ENCODE measurements around the gene FREM3.

FREM3 gene

DNA sequence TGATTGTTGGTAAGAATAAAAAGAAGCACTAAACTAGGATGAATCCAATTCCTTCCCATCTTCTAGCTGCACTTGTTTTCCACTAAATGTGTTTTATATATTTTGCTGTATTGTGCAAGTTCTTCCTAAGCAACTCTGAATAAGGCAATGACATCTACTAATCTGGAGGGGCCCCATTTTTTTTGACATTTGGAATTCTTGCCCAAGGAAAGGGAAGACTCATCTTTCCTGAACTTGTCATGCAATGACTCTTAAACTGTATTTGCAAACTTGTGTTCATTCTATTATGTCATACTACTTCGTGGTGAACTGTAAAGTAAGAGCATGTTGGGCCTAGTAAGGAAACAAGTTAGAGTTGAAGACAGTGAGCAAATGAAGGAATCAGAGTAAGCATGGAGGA is 45.9 kb downstream of the FREM3 start:
- FAIRE-seq (no peak), DNase-seq (ENCODE audit: insufficient read length) (no peak)
- TF ChIP-seq TAF1 (IDR thresholded peaks at IDR 0.05; ENCODE audit: borderline replicate concordance, low read depth, low read length) (no peak), POLR2AphosphoS5 (IDR thresholded peaks at IDR 0.05; ENCODE audit: low read depth, low read length) (no peak), POLR2A (IDR thresholded peaks at IDR 0.05; ENCODE audit: low read depth, low read length) (no peak)

DNA sequence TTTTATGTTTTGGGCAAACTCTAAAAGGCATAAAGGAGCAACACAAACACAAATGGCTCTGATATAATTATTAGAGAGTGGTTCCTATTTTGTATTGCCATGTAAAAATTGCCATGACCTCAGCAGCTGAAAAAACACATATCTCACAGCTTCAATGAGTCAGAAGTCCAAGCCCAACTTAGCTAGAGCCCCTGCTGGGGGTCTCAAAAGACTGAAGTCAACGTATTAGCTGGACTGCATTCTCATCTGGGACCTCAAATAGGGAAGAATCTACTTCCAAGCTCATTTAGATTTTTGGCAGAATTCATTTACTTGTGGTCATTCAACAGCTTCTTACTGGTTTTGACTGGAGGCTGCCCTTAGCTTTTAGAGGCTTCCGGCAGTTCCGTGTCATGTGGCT is 47.4 kb downstream of the FREM3 start:
- FAIRE-seq (no peak), DNase-seq (ENCODE audit: insufficient read length) (no peak)
- TF ChIP-seq POLR2A (IDR thresholded peaks at IDR 0.05; ENCODE audit: low read depth, low read length): no peak

DNA sequence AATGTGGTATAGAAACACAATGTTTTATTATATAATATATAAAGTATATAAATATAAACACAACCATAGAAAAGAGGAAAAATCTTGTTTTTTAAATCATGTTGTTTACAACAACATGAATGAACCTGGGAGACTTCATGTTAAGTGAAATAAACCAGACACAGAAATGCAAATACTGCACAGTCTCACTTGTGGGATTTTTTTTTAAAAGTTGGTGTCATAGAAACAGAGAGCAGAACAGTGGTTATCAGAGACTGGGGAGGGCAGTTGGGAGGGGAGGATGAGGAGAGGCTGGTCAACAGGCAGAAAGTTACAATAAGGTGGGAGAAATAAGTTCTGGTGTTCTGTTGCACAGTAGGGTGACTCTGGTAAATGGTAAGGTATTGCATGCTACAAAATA is 57.1 kb downstream of the FREM3 start:
- DNase-seq (ENCODE audit: insufficient read length) (no peak), FAIRE-seq (no peak)
- no peak for TF ChIP-seq POLR2A (IDR thresholded peaks at IDR 0.05; ENCODE audit: low read depth, low read length)
- no peak for TF ChIP-seq POLR2AphosphoS5 (IDR thresholded peaks at IDR 0.05; ENCODE audit: low read depth, low read length)
- TF ChIP-seq TAF1 (IDR thresholded peaks at IDR 0.05; ENCODE audit: borderline replicate concordance, low read depth, low read length): no peak

DNA sequence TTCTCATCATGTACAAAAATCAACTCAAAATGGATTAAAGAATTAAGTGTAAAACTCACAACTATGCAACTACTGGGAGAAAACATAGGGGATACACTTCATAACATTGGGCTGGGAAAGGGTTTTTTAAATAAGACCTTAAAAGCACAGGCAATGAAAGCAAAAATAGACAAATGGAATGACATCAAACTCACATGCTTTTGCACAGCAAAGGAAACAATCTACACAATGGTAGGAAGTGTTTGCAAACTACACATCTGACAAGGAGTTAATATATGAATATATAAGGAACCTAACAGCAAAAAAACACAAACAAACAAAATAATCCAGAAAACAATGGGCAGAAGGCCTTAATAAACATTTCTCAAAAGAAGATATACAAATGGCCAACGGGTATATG is 57.9 kb downstream of the FREM3 start:
- FAIRE-seq: no peak
- TF ChIP-seq TAF1 (IDR thresholded peaks at IDR 0.05; ENCODE audit: borderline replicate concordance, low read depth, low read length): no peak
- no peak for TF ChIP-seq POLR2A (IDR thresholded peaks at IDR 0.05; ENCODE audit: low read depth, low read length)
- no peak for TF ChIP-seq POLR2AphosphoS5 (IDR thresholded peaks at IDR 0.05; ENCODE audit: low read depth, low read length)
- DNase-seq (ENCODE audit: insufficient read length): no peak

DNA sequence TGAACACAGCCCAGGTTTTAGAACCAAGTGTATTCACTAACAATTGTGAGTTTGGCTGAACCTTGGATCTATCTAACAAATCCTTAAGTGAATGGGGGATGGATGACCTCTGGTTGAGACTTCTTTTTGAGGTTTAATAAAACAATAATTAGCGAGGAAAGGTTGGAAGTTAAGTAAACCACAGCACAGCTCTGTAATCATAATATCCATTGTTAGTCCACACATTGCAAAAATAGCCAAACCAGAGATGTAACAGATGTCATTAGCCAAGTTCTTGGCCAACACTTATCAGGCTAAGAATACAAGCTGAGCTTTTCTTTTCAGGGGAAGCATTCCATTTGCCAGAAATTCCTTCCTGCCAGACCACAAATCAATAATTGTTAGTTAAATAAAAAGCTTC is 59.1 kb downstream of the FREM3 start:
- DNase-seq (ENCODE audit: insufficient read length) (no peak), FAIRE-seq (no peak)
- TF ChIP-seq POLR2AphosphoS5 (IDR thresholded peaks at IDR 0.05; ENCODE audit: low read depth, low read length) (no peak), POLR2A (IDR thresholded peaks at IDR 0.05; ENCODE audit: low read depth, low read length) (no peak), TAF1 (IDR thresholded peaks at IDR 0.05; ENCODE audit: borderline replicate concordance, low read depth, low read length) (no peak)

DNA sequence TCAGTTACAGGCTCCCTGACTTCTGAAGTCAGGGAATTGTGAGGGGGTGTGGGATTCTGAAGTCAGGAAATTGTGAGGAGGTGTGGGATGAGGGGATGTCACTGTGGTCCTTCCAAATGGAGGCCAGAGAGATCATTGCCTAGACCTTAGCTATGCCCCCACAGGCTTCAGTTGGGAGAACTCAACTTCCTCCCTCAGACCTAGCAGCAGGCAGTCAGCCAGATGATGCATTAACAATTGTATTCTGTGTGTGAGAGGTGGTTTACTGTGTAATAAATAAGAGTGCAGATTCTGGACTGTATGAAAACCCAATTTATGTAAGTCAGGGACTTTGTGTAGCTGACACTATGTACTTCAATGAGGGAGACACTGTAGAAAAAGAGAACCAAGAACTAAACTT is 65.7 kb downstream of the FREM3 start:
- FAIRE-seq (no peak), DNase-seq (ENCODE audit: insufficient read length) (no peak)
- no peak for TF ChIP-seq POLR2AphosphoS5 (IDR thresholded peaks at IDR 0.05; ENCODE audit: low read depth, low read length)
- no peak for TF ChIP-seq TAF1 (IDR thresholded peaks at IDR 0.05; ENCODE audit: borderline replicate concordance, low read depth, low read length)
- TF ChIP-seq POLR2A (IDR thresholded peaks at IDR 0.05; ENCODE audit: low read depth, low read length): no peak

DNA sequence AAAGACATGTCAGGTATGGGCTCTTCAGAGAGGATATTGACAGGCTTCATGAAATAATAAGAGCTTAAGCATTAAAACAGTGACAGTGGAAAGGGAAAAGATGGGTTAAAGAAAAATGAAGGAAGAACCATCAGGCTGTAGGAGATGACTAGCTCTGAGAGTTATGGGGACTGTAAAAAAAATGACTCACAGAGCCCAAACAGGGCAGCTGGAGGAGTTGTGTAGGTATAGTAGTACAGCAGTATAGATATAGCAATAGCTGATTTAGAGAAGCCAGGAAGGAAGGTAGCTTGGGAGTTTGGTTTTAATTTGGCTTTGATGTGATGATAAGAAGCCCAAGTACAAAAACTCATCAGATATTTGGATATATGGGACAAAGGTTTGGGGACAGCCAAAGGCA is 66.6 kb downstream of the FREM3 start:
- DNase-seq (ENCODE audit: insufficient read length): no peak
- FAIRE-seq: no peak
- TF ChIP-seq TAF1 (IDR thresholded peaks at IDR 0.05; ENCODE audit: borderline replicate concordance, low read depth, low read length) (no peak), POLR2AphosphoS5 (IDR thresholded peaks at IDR 0.05; ENCODE audit: low read depth, low read length) (no peak), POLR2A (IDR thresholded peaks at IDR 0.05; ENCODE audit: low read depth, low read length) (no peak)

DNA sequence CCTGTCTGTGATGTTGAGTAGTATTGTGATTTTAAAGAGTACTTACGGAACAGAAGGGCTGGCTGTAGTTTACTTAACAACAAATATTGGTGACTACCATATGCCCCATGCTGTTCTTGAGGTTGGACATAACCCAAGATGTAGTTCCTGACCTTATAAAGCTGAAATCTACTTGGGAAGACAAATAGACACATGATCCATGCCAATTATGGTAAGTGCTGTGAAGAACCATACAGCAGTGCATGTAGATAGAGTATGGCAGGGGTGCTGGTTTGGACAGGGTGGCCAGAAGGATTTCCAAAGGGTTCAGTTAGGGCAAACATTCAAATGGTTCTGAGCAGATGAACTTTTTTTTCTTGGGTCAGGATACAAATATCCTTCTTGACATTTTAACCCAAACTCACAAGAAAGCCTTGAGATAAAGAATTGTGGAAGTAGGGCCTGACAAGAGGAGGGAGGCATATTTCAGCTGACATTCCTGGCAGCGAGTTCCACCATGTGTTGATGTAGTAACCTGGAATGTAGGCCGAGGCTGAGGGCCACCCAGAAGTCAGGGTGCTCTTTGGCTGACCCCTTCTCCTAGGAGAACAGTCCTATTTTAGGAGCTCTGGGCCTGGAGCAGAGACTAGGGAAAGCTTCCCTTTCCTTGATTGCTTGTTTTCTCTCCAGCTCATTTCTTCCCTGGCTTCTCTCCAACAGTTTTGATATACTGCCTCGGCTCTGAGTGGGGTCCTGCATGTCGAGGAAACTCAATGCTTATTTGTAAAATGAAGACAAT is 74.2 kb downstream of the FREM3 start:
- DNase-seq (ENCODE audit: insufficient read length) (no peak), FAIRE-seq (no peak)
- TF ChIP-seq POLR2A (IDR thresholded peaks at IDR 0.05; ENCODE audit: low read depth, low read length) (no peak), TAF1 (IDR thresholded peaks at IDR 0.05; ENCODE audit: borderline replicate concordance, low read depth, low read length) (no peak), POLR2AphosphoS5 (IDR thresholded peaks at IDR 0.05; ENCODE audit: low read depth, low read length) (no peak)

DNA sequence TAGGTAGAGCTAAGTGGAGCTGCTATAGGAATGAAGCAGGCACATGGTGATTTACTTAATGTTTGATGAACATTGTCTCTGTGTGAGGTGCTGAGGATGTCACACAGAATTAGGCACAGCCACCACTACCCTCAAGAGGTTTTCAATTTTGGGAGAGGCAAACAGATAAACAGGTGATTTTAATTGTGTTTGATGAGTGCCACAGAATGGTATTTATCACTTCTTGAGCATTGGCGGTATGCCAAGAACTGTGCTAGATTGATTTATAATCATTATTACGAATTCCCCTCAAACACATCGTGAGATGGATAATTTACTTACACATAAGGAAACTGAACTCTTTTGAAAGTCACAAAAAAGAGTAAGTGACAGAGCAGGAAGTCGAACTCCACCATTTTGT is 74.8 kb downstream of the FREM3 start:
- no peak for FAIRE-seq
- TF ChIP-seq POLR2AphosphoS5 (IDR thresholded peaks at IDR 0.05; ENCODE audit: low read depth, low read length): no peak
- no peak for TF ChIP-seq POLR2A (IDR thresholded peaks at IDR 0.05; ENCODE audit: low read depth, low read length)
- TF ChIP-seq TAF1 (IDR thresholded peaks at IDR 0.05; ENCODE audit: borderline replicate concordance, low read depth, low read length): no peak
- DNase-seq (ENCODE audit: insufficient read length): no peak

DNA sequence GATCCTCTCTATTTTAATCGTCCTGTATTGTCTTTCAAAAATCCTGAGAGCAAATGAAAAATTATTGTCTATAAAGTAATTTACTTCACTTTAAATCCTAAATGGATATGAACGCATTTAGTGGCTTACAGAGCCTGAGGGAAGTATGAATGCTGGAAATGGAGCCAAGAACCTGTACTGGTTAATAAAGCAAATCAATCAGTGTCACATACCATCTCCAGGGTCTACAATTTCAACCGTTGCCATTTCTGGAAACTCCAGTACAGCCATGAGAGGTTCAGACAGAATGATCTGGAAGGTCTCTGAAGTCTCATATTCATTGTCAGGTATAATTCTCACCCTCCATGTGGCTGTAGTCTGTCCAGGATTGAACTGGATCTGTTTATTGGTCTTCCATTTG is 76.6 kb downstream of the FREM3 start:
- no peak for TF ChIP-seq TAF1 (IDR thresholded peaks at IDR 0.05; ENCODE audit: borderline replicate concordance, low read depth, low read length)
- TF ChIP-seq POLR2AphosphoS5 (IDR thresholded peaks at IDR 0.05; ENCODE audit: low read depth, low read length): no peak
- TF ChIP-seq POLR2A (IDR thresholded peaks at IDR 0.05; ENCODE audit: low read depth, low read length): no peak
- no peak for DNase-seq (ENCODE audit: insufficient read length)
- FAIRE-seq: no peak

DNA sequence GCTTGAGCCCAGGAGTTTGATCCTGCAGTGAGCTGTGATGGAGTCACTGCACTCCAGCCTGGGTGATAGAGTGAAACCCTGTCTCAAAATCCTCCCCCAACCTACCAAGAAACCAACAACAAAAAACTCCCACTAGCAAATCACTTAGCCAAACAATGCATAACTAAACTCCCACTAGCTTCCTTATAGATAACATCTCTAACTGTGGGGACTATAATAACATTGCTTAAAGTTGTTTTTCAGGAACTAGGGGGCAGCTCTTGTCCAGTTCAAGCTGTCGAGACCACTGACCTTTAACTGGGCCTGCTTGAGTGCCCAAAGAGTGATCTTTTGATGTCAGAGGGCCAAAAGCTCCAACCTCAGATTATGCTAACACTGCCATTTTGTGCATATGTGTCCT is 81.7 kb downstream of the FREM3 start:
- DNase-seq (ENCODE audit: insufficient read length): no peak
- no peak for FAIRE-seq
- TF ChIP-seq TAF1 (IDR thresholded peaks at IDR 0.05; ENCODE audit: borderline replicate concordance, low read depth, low read length): no peak
- no peak for TF ChIP-seq POLR2A (IDR thresholded peaks at IDR 0.05; ENCODE audit: low read depth, low read length)
- TF ChIP-seq POLR2AphosphoS5 (IDR thresholded peaks at IDR 0.05; ENCODE audit: low read depth, low read length): no peak

DNA sequence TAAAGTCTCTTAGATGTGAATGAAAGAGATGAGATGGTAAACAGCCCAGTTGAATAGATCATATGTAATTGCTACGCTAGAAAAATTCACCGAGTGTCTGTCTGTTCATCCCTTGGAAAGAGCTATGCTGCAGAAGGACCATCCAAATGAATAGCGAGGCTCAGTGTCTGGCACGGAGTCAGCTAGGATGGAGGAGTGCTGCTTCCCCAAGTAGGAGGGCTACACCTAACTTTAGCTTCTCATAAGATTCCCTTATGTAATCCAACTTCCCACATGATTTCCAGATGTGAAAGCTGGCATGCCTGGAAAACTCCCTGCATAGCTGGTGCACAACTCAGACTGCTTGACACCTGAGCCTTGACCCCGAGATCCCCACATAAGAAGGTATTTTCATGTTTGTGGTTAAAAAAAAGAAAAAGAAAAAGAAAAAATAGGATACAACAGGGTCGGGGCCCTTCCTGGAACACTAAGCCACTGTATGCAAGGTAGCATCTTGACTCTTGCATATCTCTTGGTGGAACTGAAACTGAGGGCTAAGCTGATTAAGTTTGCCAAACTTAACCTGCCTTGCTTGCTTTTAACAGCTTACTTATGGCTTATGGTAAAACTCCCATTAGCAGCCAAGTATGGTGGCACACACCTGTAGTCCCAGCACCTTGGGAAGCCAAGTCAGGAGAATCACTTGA is 82.3 kb downstream of the FREM3 start:
- no peak for FAIRE-seq
- DNase-seq (ENCODE audit: insufficient read length): no peak
- no peak for TF ChIP-seq TAF1 (IDR thresholded peaks at IDR 0.05; ENCODE audit: borderline replicate concordance, low read depth, low read length)
- TF ChIP-seq POLR2AphosphoS5 (IDR thresholded peaks at IDR 0.05; ENCODE audit: low read depth, low read length): no peak
- TF ChIP-seq POLR2A (IDR thresholded peaks at IDR 0.05; ENCODE audit: low read depth, low read length): no peak

All from GM12892 (cell line).